Right renal cortex interstitium (tissue), 3 donors: ENCODE results near the gene HPSE2. TPM values are rescaled to one million over a fixed set of nuclear protein-coding genes. Genes with fewer than 3 reads are reported as not detected.
A peak's percentile ranks its signal among the peaks of the same experiment; 100 is the strongest.

Experiments
- DNase-seq, 3 donors: peaks; one replicate each; pipeline ENCODE4 v3.0.0-alpha.2; 2013; ENCODE audit warnings: low read depth in 3 of 3, low spot score in 2 of 3
- polyA plus RNA-seq, 3 donors: library from polyadenylated mRNA; unstranded; fragments of 120-200 nt; gene quantifications; one replicate each; pipeline ENCODE4 v1.2.1, GENCODE V29; 2013; ENCODE audit not compliant: insufficient read length in 3 of 3

The HPSE2 gene
- polyA plus RNA-seq, 3 donors = 0.78 to 1.7 (median 1.5) TPM

DNA sequence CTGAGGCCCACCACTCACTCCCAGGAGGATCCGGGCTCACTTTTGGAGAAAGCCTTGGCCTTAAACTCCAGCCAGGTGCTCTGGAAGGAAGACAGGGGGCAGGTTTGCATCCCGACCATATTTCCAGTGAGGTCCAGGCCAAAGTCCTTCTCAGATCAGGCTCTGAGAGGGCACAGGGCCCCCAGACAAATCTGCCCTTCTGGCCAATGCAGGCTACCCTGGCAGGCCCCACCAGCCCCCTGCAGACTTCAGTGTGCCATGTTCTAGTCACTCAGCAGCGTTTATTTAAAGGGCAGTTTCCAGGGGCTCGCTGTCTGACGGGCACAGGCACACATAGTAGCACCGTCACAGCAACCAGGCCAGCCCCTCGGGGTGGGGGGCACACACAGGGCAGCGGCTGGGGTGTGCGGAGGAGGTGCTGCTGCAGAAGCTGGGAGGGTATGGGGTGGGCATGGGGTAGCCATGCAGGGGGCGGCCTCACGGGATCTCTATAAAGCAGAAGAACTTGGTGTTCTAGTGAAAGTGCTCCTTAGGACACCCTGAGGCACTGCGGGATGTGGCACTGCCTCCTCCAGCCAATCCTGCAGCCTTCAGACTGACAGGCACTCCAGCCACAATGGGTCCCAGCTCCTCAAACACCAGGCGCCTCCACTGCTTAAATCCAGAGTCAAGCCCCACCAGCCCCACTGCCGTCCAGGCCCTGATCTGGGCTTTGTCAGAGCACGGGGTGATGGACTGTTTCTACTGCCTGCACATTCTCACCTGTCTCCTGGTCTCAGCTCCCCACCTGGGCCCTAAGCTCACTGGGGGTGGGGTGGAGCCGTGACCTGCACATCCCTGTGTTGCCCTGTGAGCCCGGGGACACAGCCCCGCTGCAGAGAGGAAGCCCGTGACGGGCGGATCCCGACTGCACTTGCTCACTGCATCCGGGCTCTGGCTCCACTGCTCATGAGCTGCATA is 811.1 kb downstream of the HPSE2 start:
- DNase-seq = no peak

DNA sequence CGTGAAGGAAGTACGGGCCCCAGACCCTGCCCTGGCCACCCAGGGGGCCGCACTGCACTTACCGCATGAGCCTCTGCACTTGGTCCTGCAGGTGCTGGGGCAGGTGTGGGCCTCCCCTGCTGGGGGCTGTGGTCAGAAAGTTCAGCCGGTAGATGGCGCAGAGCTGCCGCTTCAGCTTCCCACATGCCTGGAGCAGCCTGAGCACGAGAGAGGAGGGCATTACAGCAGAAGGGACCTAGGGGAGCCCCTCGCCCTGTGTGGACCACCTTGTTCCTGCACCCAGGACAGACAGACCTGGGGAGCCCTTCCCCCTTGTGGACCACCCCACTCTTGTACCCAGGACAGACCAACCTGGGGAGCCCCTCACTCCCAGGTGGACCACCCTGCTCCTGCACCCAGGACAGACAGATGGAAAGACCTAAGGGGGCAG is 811.9 kb downstream of the HPSE2 start:
- no peak for DNase-seq

- no peak for DNase-seq
These were observed 813.5 kb downstream of the HPSE2 start for GRCh38 chr10:98422182-98422581.

GRCh38 chr10:98420786-98421185 is 814.9 kb downstream of the HPSE2 start:
- DNase-seq = no peak

DNA sequence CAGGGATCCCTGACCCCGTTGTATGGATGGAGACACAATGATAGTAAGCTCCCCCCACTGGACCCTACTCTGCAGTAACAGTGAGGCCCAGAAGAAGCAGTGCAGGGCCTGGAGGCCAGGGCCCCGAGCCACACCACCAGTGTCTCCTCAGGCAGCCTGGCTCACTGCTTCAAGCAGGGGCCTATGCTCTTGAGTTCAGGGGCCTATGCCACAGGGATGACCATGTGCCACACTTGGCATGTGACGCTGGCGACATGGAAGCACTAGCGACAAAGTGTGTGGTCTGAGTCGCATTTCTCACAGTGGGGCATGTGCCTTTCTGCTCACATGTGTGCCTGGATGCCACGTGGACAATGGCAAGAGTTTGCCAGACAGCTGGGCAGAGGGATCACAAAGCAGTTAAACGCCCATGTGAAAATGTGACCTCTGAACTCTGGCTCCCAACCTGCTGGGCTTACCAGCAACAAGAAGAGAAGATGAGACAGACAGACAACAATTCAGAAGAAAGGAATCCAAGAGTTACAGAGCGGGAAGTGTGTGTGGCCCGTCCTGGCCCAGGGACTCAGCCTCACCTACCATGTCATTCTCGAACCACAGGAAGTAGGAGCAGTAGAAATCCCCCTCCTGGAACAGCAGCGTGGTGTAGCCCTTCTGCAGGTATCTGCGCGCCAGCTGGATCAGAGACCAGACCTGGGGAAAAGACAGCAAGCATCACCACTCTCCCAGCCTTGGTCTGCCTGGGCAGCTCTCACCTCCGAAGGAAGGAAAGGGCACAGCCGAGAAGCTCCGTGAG is 816.0 kb downstream of the HPSE2 start:
- no peak for DNase-seq

GRCh38 chr10:98418665-98419468 is 816.8 kb downstream of the HPSE2 start:
- no peak for DNase-seq

- no peak for DNase-seq
These were observed 817.5 kb downstream of the HPSE2 start for GRCh38 chr10:98417973-98418664.

GRCh38 chr10:98417481-98417959 is 818.1 kb downstream of the HPSE2 start:
- DNase-seq = no peak

GRCh38 chr10:98416606-98417388 is 818.9 kb downstream of the HPSE2 start:
- no peak for DNase-seq

- DNase-seq = no peak
These were observed 819.9 kb downstream of the HPSE2 start for GRCh38 chr10:98415731-98416119.

- peak; percentile 78 to 87 (median 85) for DNase-seq
These were observed 820.5 kb downstream of the HPSE2 start, which contains the start of gene PYROXD2 for GRCh38 chr10:98414932-98415730. TSS of gene PYROXD2 (minus strand) at chr10:98415182. CDS start at chr10:98415135, 47 bp downstream.

GRCh38 chr10:98414578-98414931 is 821.1 kb downstream of the HPSE2 start:
- DNase-seq = no peak

DNA sequence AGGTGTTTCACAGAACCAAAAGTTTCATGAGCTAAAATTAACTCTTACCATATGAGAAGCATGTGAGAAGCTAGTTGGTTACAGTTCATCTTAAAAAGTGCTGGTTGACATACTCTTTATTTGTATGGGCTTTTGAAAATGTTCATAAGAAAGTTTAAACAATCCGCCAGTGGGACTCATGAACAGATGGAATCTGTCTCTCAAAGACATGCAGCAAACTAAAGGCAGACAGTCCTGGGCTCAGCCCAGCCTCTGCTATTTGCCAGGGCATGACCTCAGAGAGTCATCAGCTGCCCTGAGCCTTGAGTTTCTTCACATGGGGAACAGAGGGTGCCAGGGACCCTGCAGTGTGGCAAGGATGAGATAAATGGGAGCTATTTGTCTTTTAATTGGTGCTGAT is 823.9 kb downstream of the HPSE2 start:
- DNase-seq = no peak

- no peak for DNase-seq
These were observed 824.5 kb downstream of the HPSE2 start for GRCh38 chr10:98411166-98411565.

GRCh38 chr10:98410759-98411158 is 824.9 kb downstream of the HPSE2 start:
- no peak for DNase-seq

- no peak for DNase-seq
These were observed 825.4 kb downstream of the HPSE2 start for GRCh38 chr10:98410135-98410743.

GRCh38 chr10:98408799-98409198 is 826.9 kb downstream of the HPSE2 start:
- DNase-seq = no peak

- no peak for DNase-seq
These were observed 827.9 kb downstream of the HPSE2 start for GRCh38 chr10:98407744-98408241.
